Heart left ventricle (tissue), 13 donors: ENCODE results near the gene ARL3.

Source experiments
- POLR2A ChIP-seq, 2 donors: fragments of 450-650 bp; IDR thresholded peaks; one replicate each; pipeline ENCODE4 v1.6.1; 2017; ENCODE audit warnings: antibody characterized with exemption in 2 of 2, mild to moderate bottlenecking in 2 of 2, moderate library complexity in 2 of 2
- TF ChIP-seq, protein P1 (sequence below), 12 donors: fragments of 200-600 bp; sonication (generic) in 4 of 12; IDR thresholded peaks; one replicate each; pipeline versions ENCODE4 v1.5.0 to v1.8.0; 2018 to 2022; ENCODE audit warnings: antibody characterized with exemption in 12 of 12, mild to moderate bottlenecking in 5 of 12
- donor health status: ischemic (EF 13 %, LVEDD 7.1; RV severe dilation, severe dysfunction).
- donor health status: DM: no; HTN: yes; CAD: no.
- donor health status: DM: no; HTN: no; CAD: no.
- donor health status: ischemic (EF 25% LVEDD 6.9; RV normal size, moderate dysfunction).
- donor health status: ischemic (EF 25% LVEDD 5.7; RV mildly dilated, moderate dysfunction).
- donor health status: ischemic (EF 35%, LVEDD 5.7; RV mildly dilated, moderate dysfunction).
- donor health status: nonischemic (EF 11% LVEDD 7.7; RV severe dilation, severe dysfunction).
- donor health status: DM: yes; HTN: yes; CAD: no.
- donor health status: PGD.
- donor health status: ischemic (EF 29% LVEDD 5.4; RV normal size, mild dysfunction).
- donor health status: nonischemic (EF 23%, LVEDD 6.1; RV moderate dilation, normal function).

DNA sequence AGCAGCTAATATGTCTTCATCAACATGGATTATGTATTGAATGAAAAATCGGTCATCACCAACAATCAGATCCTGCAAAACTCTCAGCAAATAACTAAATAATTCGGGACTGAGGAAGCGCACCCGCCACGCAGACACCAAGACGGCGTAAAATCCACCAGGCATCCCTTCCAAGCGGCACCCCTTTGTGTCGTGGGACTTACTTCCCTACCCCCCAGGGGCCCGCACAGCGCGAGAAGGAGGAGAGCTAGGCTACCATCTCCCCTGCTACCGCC is 721 bp downstream of the ARL3 start:
- TF ChIP-seq, protein P1, sequence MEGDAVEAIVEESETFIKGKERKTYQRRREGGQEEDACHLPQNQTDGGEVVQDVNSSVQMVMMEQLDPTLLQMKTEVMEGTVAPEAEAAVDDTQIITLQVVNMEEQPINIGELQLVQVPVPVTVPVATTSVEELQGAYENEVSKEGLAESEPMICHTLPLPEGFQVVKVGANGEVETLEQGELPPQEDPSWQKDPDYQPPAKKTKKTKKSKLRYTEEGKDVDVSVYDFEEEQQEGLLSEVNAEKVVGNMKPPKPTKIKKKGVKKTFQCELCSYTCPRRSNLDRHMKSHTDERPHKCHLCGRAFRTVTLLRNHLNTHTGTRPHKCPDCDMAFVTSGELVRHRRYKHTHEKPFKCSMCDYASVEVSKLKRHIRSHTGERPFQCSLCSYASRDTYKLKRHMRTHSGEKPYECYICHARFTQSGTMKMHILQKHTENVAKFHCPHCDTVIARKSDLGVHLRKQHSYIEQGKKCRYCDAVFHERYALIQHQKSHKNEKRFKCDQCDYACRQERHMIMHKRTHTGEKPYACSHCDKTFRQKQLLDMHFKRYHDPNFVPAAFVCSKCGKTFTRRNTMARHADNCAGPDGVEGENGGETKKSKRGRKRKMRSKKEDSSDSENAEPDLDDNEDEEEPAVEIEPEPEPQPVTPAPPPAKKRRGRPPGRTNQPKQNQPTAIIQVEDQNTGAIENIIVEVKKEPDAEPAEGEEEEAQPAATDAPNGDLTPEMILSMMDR (IDR thresholded peaks at IDR 0.05): peak in 4 of 12 donors; percentile 18 to 46 (median 32)
- no peak for TF ChIP-seq POLR2A (IDR thresholded peaks at IDR 0.05)
